ENCODE data around the gene MOV10L1.

DNA sequence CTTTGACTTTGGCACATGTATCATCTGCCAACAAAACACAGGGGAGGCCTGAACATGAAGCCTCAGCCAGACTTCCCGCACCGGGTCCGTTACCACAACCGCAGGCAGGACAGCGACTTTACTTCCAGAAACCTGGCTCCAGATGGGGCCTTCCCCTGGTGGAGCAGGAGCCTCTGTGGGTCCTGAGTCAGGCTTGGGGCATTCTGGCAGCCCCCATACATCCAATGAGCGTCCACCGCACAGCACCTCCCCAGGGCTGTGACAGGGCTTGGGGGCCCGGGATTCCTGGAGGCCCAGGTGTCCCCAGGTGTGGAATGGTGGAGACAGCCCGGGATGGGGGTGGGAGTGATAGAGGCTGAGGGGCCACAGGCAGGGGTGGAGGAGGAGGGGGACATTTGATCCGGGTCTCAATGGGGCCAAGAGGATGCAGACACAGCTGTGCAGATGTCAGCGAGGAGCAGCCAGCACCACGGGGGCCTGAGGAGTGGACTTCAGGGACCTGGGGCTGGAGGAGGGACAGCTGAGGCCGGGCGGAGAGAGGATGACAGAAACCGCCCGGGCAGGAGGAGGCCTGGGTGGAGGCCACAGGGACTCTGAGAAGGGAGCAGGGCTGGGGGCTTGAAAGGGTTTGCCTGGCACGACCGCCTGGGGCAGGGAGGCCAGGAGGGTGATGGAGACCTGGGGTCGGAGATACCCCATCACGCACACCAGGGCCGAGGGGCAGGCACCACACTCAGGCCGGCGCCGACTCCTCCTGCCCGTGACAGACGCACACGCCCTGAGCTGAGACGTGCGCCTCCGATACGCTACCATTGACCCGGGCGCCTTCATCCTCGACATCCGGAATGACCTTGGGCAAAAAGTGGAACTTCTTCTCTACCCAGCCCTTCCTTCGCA lies 40.3 kb upstream of the MOV10L1 start:
- TF ChIP-seq POLR2A (IDR thresholded peaks at IDR 0.05) (no peak), CTCF (IDR thresholded peaks at IDR 0.05) (no peak)

Data from lower leg skin (tissue), 3 donors.